MM.1S (cell line): ENCODE results near the gene PDK1.
A peak's percentile ranks its signal among the peaks of the same experiment; 100 is the strongest.

Experiments used
- DNase-seq: peaks from one replicate; pipeline ENCODE4 v3.0.0-alpha.2; 2015
- H2AFZ ChIP-seq: fragments of 300-600 bp; sonication (generic); 2 replicates; pipeline ENCODE4 v1.6.0; 2016; ENCODE audit warnings: antibody characterized with exemption, low read length
- H3F3A ChIP-seq: fragments of 300-600 bp; sonication (generic); 2 replicates; pipeline ENCODE4 v1.6.1; 2016; ENCODE audit warnings: mild to moderate bottlenecking, antibody characterized with exemption, low read length, moderate library complexity, mixed read lengths; ENCODE audit not compliant: insufficient read depth
- H3K27ac ChIP-seq: fragments of 300-600 bp; sonication (generic); 2 replicates; pipeline ENCODE4 v1.5.1; 2016; ENCODE audit warnings: mild to moderate bottlenecking, low read length
- H3K27me3 ChIP-seq: fragments of 300-600 bp; sonication (generic); replicated peaks from 2 replicates; pipeline ENCODE4 v1.6.0; 2016; ENCODE audit warnings: low read length; ENCODE audit not compliant: insufficient read depth
- H3K36me3 ChIP-seq: fragments of 300-600 bp; sonication (generic); replicated peaks from 2 replicates; pipeline ENCODE4 v1.6.1; 2016; ENCODE audit warnings: mild to moderate bottlenecking, low read length, mixed read lengths; ENCODE audit not compliant: insufficient read depth
- H3K4me1 ChIP-seq: fragments of 300-600 bp; sonication (generic); 2 replicates; pipeline ENCODE4 v1.6.1; 2016; ENCODE audit warnings: low read length, mixed read lengths
- H3K4me2 ChIP-seq: fragments of 300-600 bp; sonication (generic); 2 replicates; pipeline ENCODE4 v1.6.0; 2016; ENCODE audit warnings: low read depth, low read length
- H3K4me3 ChIP-seq: fragments of 300-600 bp; sonication (generic); 2 replicates; pipeline ENCODE4 v1.5.1; 2016; ENCODE audit warnings: low read length, mixed read lengths
- H3K79me2 ChIP-seq: fragments of 300-600 bp; sonication (generic); 2 replicates; pipeline ENCODE4 v1.6.1; 2016; ENCODE audit warnings: mixed run types, low read length, mixed read lengths
- H3K9ac ChIP-seq: fragments of 300-600 bp; sonication (generic); 2 replicates; pipeline ENCODE4 v1.6.1; 2016; ENCODE audit warnings: low read length, mixed read lengths
- H3K9me2 ChIP-seq: fragments of 300-600 bp; sonication (generic); replicated peaks from 2 replicates; pipeline ENCODE4 v1.6.1; 2016; ENCODE audit warnings: mild to moderate bottlenecking, low read length, mixed read lengths; ENCODE audit not compliant: insufficient read depth
- H3K9me3 ChIP-seq: fragments of 300-600 bp; sonication (generic); replicated peaks from 2 replicates; pipeline ENCODE4 v1.6.1; 2016; ENCODE audit warnings: mild to moderate bottlenecking, low read length, mixed read lengths; ENCODE audit not compliant: insufficient read depth
- H4K20me1 ChIP-seq: fragments of 300-600 bp; sonication (generic); 2 replicates; pipeline ENCODE4 v1.6.1; 2016; ENCODE audit warnings: mild to moderate bottlenecking, low read length, moderate library complexity, mixed read lengths; ENCODE audit not compliant: insufficient read depth
- EZH2 ChIP-seq: fragments of 300-600 bp; sonication (generic); optimal IDR thresholded peaks from 2 replicates; pipeline ENCODE3; 2017; ENCODE audit warnings: low read depth, mild to moderate bottlenecking, antibody characterized with exemption, low read length, mixed read lengths
- EZH2phosphoT487 ChIP-seq: fragments of 300-600 bp; sonication (generic); IDR thresholded peaks from 2 replicates; pipeline ENCODE4 v1.6.1; 2018; ENCODE audit warnings: antibody characterized with exemption, low read length
- TF ChIP-seq, protein P1 (sequence below): fragments of 300-600 bp; sonication (generic); IDR thresholded peaks from 2 replicates; pipeline ENCODE4 v1.5.1; 2016; ENCODE audit warnings: antibody characterized with exemption, low read length, mixed read lengths

The PDK1 gene

GRCh38 chr2:172607379-172607928 is 51.6 kb downstream of the PDK1 start:
- DNase-seq, result no peak
- Histone ChIP-seq H2AFZ (no peak overlapping the region), H3K27me3 (no peaks in the 10 kb centered on the region), H3F3A (0 out of 2 replicates have a peak, but pooled peaks cover 4% of the 10 kb centered on the region), H3K4me2 (no peak overlapping the region), H3K36me3 (peaks cover 17% of the 10 kb centered on the region), H3K9me3 (no peaks in the 10 kb centered on the region), H3K4me3 (no peak overlapping the region), H3K27ac (peak overlapping the region; percentile 6; the same call in 1 of the 2 replicates), H3K9me2 (no peaks in the 10 kb centered on the region), H3K9ac (no peak overlapping the region), H3K4me1 (0 out of 2 replicates have a peak, but pooled peaks cover 4% of the 10 kb centered on the region), H4K20me1 (no peaks in the 10 kb centered on the region), H3K79me2 (peaks cover 59% of the 10 kb centered on the region)
- TF ChIP-seq EZH2, result no peak
- TF ChIP-seq EZH2phosphoT487, result no peak
- TF ChIP-seq, protein P1, sequence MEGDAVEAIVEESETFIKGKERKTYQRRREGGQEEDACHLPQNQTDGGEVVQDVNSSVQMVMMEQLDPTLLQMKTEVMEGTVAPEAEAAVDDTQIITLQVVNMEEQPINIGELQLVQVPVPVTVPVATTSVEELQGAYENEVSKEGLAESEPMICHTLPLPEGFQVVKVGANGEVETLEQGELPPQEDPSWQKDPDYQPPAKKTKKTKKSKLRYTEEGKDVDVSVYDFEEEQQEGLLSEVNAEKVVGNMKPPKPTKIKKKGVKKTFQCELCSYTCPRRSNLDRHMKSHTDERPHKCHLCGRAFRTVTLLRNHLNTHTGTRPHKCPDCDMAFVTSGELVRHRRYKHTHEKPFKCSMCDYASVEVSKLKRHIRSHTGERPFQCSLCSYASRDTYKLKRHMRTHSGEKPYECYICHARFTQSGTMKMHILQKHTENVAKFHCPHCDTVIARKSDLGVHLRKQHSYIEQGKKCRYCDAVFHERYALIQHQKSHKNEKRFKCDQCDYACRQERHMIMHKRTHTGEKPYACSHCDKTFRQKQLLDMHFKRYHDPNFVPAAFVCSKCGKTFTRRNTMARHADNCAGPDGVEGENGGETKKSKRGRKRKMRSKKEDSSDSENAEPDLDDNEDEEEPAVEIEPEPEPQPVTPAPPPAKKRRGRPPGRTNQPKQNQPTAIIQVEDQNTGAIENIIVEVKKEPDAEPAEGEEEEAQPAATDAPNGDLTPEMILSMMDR, result no peak

DNA sequence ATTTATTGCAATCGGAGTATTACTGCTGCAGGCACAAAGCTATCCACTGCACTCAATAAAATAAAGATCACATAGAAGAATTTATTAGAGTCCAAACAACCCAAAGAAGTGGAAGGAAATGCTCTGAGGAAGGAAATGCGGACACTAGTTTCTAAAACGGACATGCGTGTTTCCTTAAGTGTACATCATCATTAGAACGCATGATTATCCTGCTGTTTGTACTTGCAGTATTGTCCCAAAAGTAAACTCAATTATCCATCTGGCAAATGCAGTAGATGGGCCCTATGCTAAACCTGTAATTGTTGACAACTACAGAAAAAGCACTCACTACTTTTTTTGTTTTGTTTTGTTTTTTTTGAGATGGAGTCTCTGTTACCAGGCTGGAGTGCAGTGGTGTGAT is 53.6 kb downstream of the PDK1 start:
- Histone ChIP-seq H3K4me3 (no peak overlapping the region), H3K4me1 (0 out of 2 replicates have a peak, but pooled peaks cover 4% of the 10 kb centered on the region), H3K9ac (no peak overlapping the region), H3K4me2 (no peak overlapping the region), H4K20me1 (no peaks in the 10 kb centered on the region), H3K36me3 (peaks cover 14% of the 10 kb centered on the region), H2AFZ (no peak overlapping the region), H3F3A (0 out of 2 replicates have a peak, but pooled peaks cover 8% of the 10 kb centered on the region), H3K79me2 (peaks cover 41% of the 10 kb centered on the region), H3K27ac (no peak overlapping the region), H3K27me3 (no peaks in the 10 kb centered on the region), H3K9me3 (no peaks in the 10 kb centered on the region), H3K9me2 (no peaks in the 10 kb centered on the region)
- TF ChIP-seq, protein P1, result no peak
- TF ChIP-seq EZH2phosphoT487 (no peak), EZH2 (no peak)
- DNase-seq, result no peak

DNA sequence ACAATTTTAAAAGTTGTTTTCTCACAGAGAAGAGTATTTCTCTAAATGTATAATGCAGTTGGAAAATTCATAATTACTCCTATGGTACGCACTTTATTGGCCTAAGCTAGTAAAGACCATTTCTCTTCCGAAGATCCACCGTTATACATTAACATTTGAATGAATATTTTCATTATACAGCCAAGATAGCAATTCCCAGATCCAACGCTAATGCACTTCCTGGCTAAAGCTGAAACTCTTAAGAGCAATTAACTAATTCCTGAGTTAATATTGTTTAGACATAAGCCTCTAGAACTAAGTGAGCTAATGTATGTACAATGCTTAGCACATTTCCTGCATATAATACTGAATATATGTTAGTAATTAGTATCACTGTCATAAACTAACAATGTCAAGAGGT is 56.2 kb downstream of the PDK1 start:
- Histone ChIP-seq H3K4me3 (no peak overlapping the region), H2AFZ (no peak overlapping the region), H3K9me3 (no peaks in the 10 kb centered on the region), H3K27ac (no peak overlapping the region), H3K27me3 (no peaks in the 10 kb centered on the region), H3F3A (peaks cover 14% of the 10 kb centered on the region; the same call in 1 of the 2 replicates), H4K20me1 (no peaks in the 10 kb centered on the region), H3K36me3 (peaks cover 5% of the 10 kb centered on the region), H3K79me2 (peaks cover 21% of the 10 kb centered on the region), H3K4me2 (no peak overlapping the region), H3K9ac (no peak overlapping the region), H3K4me1 (0 out of 2 replicates have a peak, but pooled peaks cover 4% of the 10 kb centered on the region), H3K9me2 (no peaks in the 10 kb centered on the region)
- DNase-seq, result no peak
- TF ChIP-seq, protein P1, result no peak
- TF ChIP-seq EZH2, result no peak
- no peak for TF ChIP-seq EZH2phosphoT487
